Measurements from ENCODE around the gene TTC33.
"Not testable (repeated sequence)": the region's sequence is repeated elsewhere in the genome, so short reads cannot be mapped to it uniquely, and the experiment has no call there.

TTC33 gene

DNA sequence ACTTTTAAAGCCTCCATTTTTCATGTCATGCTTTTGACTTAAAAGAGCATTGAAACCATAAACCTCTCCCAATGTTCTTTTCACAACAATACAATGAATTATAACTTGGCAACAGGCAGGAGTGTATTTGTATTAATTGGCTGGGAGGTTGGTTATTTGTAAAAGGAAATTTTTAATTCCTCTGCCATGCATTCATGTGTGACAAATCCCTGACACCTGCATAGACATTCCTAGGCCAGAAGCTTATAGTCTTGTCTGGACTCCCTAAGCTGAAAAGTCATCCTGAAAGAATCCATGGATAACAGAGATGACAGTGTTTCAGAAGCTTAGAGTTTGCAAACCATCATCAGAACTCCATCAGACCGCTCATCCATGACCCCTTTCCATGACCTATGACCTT is 152.4 kb downstream of the TTC33 start:
- DNase-seq: peak; percentile 27

DNA sequence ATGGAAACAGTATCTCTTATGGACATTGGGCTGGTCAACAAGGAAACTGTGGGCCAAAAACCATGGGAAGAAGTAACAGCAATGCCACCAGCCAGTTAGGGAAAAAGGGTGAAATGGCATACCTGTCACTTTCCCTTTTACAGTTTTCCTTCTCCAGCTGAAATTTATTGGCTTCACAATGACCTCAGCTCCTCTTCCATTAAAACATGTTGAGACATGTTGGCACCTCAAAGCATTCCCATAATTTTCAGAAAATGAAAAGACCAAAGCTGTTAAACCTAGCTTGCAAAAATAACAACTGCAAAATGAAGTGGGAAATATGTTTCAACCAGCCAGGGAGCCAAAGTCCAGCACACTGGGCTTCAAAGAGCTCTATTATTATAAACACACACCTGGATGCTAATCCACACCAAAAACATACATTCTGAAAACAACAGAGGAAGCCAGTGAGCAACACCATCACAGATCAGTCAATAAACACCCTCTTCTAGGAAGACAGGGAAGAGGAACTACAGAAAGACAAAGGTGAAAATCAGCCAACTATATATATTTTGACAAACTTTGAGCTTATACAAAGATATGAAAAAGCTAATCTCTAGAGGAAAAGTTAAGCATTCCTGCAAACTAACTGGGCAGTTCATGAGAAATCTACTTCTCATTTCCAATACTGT is 154.4 kb downstream of the TTC33 start:
- no peak for DNase-seq

DNA sequence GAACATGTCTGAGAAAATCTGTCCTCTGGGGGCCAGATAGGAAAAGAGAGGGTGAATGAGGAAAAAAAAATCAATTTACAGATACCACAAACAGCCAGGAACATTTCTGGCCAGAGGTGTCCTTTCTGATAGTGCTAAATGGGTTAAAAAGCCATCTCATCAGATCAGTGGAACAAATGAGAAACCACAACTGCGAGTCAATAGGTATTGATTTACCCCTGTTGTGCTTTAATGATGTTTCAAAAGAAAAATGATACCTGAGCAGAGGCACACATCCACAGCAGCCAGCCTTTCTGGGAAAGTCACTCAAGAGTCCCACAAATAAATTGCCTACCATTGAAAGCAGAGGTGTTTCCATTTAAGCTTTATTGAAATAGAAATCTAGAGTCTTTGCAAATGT is 155.4 kb downstream of the TTC33 start:
- no peak for DNase-seq

DNA sequence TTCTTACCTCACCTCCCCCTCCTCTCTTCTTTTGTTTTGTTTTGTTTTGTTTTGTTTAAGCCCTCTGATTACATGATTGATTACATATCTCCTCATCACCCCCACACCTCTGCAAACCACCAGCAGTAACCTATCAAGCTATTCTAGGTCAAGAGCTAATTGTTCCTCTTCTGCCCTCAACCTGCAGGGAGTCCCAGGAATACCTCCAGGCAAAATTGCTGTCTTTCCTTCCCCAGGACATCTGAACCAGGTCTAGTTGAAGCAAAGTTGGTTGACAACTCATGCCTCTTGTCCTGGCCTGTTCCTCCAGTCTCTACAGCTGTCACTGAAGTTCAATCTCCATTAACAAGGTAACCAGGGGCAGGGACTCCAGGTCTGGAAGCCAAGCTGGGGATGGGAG is 156.1 kb downstream of the TTC33 start:
- no peak for DNase-seq

DNA sequence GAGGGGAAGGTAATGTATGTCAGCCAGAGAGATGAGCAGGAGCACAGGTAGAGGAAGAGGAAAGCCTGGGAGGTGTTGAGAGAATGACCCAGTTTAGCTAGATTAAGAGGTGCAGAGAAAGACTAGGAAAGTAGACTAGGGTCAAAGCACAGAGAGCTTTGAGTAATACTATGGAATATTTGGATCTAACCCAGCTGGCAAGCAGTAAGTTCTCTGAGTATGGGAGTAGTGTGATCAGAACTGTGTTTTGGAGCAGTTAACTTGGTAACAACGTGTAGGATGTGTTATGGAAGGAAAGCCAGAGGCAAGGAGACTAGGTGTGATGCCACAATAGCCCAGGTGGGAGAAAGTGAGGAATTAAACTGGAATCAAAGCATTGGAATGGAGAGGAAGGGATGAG is 160.9 kb downstream of the TTC33 start:
- DNase-seq: no peak

DNA sequence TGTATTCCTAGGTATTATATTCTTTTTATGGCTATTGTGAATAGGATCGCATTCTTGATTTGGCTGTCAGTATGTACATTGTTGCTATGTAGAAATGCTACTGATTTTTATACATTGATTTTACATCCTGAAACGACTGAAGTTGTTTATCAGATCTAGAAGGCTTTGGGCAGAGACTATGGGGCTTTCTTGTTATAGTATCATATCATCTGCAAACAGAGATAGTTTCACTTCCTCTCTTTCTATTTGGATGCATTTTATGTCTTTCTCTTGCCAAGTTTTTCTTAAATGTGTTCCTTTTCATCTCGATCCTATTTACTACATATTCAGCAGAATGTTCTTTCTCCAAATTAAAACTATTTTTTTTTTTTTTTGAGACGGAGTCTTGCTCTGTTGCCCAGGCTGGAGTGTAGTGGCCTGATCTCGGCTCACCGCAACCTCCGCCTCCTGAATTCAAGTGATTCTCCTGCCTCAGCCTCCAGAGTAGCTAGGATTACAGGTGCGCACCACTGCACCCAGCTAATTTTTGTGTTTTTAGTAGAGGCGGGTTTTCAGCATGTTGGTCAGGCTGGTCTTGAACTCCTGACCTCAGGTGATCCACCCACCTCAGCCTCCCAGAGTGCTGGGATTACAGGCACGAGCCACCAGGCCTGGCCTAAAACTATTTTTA is 163.9 kb downstream of the TTC33 start:
- DNase-seq: not testable (repeated sequence)

DNA sequence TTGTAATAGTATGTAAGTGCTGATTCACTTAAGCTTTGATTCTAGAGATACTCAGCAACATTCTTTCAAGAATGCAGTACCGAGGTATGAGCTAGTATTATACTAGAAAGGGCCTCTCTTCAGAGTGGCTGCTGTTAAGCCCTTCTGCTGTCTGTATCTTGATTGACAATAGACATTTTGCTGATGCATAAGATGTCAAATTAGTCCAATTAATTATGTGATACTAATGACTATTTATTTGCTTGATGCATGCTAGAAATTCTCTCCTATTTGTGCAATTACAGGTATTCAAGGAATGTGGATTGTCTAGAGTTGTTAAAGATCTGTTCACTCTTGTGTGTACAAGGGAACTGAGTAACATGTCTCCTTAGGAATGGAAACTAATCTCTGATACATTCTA is 168.4 kb downstream of the TTC33 start:
- no peak for DNase-seq

DNA sequence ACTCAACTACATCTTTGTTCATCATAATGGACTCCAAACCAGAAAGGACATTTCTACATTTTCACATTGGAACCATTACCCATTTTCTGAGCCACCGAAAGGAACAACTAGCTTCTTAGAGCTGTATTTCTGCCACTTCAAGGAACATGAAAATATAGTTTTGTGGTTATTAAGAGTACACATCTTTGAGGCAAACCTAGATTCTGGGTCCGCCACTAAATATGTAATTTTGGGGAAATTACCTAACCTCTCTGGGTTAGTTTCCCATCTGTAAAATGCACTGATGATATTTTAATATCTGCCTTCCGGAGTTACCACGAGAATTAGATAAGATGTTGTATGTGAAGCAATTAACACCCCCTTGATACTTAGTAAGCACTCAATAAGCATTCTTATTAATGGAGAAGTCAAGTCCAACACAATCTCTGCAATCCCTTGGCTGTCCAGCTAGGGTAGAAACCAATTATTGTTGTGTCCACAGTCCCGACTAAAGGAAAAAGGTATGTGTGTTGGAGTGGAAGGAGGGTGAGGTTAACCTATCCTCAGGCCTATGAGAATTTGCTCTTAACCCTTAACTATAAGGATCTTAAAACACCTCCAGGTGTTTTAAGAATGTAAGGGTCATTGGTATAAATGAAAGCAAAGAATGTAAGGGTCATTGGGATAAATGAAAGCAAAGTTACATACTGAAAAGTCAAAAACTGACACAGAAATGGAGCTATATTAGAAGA is 170.1 kb downstream of the TTC33 start:
- DNase-seq: no peak

DNA sequence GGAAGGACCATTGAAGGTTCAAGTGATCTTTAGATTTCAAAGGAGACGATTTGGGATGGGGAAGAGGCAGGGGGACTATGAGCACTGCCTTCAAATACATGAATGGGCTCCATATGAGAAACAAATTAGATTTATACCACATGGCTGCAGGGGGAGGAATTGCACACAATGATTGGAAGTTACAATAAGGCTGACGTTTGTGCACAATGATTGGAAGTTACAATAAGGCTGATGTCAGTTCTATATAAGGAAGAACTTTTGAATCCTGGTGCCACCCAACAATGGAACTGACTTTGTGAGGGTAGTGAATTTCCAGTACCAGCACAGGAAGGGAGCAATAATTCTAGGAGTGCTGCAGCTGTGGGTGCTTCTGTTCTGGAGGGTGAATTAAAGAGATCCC is 171.7 kb downstream of the TTC33 start:
- no peak for DNase-seq

DNA sequence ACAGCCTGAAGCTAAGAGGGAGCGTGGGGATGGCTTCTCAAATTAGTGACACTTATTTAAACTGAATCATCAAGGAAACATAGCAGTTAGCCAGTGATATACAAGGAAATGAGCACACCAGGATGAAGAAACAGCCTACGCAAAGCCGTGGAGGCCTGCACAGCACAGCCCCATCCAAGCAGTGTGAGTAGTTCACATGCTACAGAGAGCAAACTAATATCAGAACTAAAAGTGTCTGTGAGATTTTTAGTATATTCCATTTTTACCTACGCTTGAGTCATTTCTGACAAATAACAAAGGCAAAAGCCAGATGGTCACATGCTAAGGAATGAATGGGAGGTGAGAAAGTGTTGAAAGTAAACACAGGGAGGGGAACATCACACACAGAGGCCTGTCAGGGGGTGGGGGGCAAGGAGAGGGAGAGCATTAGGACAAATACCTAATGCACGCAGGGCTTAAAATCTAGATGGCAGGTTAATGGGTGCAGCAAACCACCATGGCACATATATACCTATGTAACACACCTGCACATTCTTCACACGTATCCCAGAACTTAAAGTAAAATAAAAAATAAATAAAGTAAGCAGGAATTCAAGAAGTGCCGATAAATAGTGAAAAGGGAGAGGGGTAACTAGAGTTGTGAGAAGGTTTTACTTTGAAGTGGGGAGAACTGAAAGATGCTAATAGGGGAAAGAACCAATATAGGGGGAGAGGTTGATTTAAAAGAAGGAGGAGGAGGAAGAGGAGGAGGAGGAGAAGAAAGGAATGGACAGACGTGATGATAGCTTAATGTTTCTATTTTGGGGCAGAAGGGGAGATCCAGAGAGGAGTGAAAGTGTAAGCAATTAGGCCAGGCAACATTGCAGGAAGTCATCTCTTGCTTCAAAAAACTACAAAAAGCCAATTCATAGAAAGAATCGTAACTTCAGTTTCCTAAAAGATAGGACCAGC is 177.0 kb downstream of the TTC33 start:
- DNase-seq: no peak

DNA sequence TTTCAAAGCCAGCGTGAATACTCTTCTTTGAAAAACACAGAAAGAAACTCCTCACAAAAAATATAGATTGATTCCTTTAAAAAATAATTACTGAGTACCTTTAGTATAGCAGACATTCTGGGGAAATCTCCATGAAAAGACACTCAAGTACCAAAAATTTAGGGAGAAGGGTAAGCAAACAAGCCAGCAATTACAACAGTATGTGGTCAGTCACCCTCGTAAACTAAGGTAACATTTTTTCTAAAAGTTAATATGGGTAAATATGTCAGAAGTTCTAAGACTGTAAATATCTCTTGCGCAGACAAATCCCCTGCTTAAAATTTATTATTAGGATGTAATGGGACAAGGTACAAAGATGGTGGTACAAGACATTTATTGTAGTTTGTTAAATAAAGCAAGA is 178.0 kb downstream of the TTC33 start:
- DNase-seq: no peak

DNA sequence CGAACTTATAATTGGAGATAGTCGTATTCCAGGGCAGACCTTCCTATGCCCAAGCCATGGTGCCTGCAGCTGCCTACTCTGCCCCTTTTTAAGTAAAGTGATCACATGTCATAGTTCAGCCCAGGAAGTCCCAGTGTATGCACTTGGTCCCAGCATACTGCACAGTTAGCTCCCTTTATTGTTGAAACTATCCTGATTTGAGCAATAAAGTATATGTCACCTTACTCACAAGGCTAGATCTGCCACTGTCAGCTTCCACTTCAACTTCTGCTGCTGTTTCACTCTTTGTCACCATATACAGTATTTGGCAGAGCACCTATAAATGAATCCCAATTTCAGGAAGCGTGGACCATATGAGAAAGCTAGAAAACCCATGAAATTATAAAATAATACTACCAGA is 179.8 kb downstream of the TTC33 start:
- DNase-seq: no peak

DNA sequence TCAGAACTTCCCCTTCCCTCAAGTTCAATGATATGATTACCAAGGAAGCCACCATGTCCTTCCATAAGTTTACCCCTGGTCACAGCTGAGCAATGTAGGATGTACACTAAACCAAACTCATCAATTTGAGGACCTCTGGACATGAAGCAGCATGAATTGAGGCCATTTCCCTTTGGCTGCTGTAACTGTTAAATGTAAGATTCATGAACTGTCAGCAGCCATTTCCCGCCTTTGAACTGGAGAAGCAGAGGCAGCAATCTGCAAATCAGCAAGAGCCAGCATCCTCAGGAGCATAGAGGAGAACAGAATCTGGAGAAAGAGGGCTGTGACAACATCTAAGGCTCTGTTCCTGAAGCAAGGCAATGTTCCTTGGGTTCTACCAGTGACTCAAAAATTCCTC is 180.3 kb downstream of the TTC33 start:
- no peak for DNase-seq

DNA sequence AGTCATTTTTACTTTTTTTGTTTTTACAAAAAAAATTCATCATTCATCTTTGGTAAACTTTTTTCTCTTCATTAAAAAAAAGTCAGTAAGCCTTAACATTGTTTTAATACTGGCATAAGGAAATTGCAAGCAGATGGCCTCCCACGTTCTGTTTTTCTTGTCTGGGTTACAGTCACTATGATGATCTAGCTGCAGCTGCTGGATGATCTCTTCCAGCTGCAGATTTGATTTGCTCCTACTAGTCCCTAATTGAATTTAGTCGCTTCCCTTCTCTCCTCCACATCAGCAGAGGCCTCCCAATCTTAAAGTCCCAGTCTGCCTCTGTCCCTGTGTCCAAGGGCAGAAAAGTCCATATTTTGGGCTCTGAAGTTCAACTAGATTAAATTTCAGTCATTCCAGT is 182.8 kb downstream of the TTC33 start:
- DNase-seq: peak; percentile 79

DNA sequence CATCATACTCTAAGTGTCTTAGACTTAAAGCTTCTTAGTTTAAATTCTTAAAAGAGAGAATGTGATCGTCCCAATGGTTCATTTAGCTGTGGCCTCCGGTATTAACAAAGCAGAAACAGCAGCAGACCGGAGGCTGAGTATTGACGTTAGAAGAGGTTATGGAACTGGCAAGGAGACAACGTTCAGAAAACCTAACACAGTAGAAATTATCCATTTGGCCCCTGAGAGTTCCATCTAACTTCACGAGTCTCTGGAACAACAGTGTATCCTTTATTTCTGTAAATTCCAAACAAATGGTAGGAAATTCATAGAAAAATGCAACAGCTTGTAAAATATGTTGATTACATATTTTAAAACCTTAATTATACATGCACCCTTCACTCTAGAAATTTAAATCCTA is 183.4 kb downstream of the TTC33 start:
- DNase-seq: no peak

DNA sequence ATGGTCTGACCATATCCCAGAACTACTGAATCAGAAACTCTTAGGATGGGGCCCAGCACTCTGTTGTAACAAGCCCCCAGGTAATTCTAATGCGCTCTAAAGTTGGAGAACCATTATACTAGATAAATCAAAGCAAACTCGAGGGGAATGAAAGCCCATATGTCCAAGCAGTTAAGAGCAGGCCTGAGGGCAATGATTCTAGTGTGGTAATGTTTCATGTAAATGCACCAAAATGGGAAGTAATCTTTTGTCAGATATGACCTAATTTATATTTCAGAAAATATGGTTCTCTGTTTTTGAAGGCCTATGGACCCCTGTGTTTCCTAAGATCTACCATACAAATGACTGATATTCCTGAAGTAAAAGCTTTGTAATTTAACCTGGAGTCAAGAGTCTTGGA is 184.0 kb downstream of the TTC33 start:
- no peak for DNase-seq

DNA sequence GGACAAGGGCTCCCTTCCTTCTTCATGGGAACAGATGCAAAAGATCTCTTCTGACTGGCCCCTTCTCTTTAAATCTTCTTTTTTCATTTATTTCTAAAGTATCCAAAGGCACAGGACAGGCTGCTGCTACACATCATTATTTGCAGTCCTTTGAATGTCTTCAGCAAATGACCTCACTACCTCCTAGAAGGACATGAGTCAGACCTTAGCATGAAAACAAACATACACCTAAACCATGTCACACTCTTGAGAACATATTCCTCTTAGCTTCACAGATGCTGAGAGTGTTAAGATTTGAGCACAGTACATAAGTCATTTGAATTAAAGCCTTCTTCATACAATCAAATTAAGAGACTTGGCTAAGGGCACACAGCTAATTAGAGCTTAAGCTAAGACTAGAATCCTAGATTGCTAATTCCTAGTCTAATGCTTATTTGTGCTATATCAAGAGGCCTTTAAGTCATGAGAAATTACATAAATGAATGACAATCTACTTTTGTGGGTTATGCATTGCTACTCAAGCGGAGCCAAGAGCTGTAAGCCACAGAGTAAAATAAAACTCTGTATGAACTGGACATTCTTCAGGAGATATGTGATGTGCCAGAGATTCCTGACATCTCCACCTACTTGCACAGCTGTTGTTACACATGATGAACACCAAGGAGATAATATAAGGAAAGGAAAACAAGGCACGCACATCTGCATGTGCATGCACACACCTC is 185.2 kb downstream of the TTC33 start:
- no peak for DNase-seq

DNA sequence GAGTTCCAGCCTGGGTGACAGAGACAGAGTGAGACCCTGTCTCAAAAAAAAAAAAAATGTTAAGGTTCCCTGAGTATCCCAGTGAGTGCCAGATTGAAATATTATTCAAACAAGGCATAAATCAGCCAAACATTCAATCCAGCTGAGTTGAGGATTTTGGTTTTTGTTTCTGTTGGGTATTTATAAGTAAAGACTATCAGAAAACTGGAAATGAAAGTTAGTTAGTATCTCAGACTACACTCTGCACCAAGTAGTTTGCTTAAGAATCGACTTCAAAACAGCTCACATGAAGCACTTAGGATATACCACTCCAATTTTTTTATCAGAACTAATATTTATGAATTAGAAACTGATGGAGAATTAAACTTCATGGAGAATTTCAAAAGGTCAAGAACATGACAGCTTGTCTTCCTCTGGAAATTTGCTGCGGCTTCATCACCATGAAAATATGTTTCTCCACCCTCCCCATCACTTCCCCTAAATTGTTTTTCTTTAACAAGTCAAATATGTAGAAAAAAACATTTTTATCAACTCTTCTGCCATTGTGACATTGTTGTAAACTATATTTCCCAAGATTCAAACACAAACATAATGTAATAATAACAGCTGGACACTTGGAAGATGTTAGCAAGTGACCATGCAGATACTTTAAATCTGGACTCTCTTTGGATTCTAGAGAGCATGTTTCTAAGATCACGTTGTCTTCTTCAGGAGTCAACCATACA is 186.1 kb downstream of the TTC33 start:
- no peak for DNase-seq

DNA sequence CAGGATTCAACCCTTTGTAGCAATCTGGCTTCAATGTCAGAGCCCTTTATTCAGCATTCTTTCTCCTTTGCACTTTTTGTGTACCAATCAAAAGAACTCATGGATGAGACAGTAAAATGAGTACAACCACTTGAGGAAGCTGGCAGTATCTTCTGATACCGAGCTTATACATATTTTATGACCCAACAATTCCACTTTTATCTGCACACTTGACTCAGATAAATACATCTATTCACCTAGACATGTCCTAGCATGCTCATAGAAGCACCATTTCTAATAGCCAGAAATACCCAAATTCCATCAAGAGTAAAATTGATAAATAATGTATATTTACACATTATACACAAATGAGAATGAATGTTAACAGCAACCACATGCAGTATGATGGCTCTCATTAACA is 187.2 kb downstream of the TTC33 start:
- no peak for DNase-seq

DNA sequence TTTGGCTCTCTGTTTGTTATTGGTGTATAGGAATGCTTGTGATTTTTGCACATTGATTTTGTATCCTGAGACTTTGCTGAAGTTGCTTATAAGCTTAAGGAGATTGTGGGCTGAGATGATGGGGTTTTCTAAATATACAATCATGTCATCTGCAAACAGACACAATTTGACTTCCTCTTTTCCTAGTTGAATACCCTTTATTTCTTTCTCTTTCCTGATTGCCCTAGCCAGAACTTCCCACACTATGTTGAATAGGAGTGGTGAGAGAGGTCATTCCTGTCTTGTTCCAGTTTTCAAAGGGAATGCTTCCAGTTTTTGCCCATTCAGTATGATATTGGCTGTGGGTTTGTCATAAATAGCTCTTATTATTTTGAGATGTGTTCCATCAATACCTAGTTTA is 192.6 kb downstream of the TTC33 start:
- DNase-seq: not testable (repeated sequence)

DNA sequence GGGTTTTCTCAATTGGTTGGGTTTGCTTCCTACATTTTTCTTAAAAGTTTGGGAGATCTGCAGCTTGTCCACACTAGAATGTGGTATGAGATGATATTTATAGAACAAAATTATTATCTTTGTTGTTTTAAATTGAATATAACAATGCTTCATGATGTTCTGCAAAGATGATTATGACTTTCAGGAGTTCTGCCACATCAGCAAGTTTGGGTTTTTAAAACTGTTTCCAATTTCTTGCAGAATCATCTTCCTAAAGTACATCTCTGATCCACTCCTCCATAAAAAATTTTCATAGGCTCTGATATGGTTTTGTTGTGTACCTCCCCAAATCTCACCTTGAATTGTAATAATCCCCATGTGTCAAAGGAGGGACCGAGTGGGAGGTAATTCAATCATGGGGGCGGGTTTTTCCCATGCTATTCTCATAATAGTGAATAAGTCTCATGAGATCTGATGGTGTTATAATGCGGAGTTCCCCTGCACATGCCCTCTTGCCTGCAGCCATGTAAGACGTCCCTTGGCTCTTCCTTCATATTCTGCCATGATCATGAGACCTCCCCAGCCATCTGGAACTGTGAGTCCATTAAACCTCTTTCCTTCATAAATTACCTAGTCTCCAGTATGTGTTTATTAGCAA is 195.2 kb downstream of the TTC33 start:
- DNase-seq: no peak

Data from right hindlimb (tissue), 1 donor.